Skeletal muscle cell (primary cell): Measurements from ENCODE around the gene TP53I13.
A peak's percentile ranks its signal among the peaks of the same experiment; 100 is the strongest.

Experiments used
- DNase-seq: peaks from one replicate; pipeline ENCODE4 v3.0.0-alpha.2; 2010; ENCODE audit warnings: low read depth
- H3K4me3 ChIP-seq: 2 replicates; pipeline ENCODE4 v1.5.1; 2011; ENCODE audit warnings: low read depth, mild to moderate bottlenecking, control low read depth, low read length, moderate library complexity

The TP53I13 gene

DNA sequence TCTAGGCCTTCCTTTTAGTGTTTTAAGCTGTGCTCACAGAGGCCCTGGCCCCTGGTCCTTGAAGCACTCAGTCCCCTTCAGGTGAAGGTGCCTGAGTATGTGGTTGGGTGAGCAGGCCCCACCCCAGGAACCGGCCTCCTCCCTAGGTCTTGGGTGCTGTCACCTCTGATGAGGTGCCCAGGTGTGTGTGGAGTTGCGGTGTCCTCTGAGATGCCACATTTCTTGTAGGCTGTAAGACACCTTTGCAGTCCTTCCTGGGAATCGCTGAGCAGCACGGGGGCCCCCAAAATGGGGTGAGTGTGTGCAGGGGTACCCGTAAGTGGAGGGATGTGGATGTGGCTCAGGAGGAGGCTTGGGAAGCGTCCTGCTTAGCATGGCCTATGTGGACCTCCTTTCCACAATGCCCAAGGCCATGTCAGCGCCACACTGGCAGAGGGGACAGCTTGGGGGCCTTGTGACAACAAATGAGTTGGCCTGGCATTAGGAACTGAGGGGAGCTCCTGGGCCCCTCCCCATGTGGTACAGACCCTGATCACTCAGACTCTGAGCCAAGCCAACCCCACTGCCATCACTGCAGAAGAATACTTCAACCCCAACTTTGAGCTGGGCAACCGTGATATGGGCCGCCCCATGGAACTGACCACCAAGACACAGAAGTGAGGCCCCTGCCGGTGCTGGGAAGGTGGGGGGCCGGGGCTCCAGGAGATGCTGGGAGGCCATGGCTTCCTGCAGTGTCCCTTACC, 43.0 kb downstream of the TP53I13 start:
- DNase-seq = no peak
- no peak overlapping the region for H3K4me3 ChIP-seq

- no peak overlapping the region for H3K4me3 ChIP-seq
- no peak for DNase-seq
Measured at GRCh38 chr17:29612094-29612403, 43.5 kb downstream of the TP53I13 start.

DNA sequence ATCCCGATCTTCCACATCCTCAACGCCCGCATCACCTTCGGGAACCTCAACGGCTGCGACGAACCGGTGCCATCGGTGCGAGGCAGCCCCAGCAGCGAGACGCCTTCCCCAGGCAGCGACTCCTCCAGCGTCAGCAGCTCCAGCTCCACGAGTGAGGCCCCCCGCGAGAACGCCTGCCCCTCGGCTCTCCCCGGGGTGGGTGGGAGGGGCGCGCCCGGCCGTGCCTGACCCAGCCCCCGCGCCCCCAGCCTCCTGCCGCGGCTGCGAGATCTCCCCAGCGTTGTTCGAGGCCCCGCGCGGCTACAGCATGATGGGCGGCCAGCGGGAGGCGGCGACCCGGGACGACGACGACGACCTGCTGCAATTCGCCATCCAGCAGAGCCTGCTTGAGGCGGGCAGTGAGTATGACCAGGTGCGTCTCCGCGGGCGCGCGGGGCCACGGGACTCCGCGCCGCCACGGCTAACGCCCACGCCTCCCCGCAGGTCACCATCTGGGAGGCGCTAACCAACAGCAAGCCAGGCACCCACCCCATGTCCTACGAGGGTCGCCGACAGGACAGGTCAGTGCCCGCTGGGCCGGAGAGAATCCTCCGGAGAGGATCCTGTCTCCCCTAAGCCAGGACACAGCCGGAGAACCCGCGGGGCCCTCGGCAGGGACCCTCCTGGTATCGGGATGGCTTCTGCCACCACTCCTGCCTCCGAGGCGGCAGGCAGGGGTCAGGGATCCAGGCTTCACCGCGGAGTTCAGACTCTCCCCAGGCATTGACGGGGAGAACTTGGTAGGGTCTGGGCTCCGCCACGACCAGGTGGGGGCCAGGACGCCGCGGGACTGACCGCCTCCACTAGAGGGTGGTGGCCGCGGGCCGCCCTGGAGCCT, 44.1 kb downstream of the TP53I13 start:
- no peak overlapping the region for H3K4me3 ChIP-seq
- DNase-seq = no peak

DNA sequence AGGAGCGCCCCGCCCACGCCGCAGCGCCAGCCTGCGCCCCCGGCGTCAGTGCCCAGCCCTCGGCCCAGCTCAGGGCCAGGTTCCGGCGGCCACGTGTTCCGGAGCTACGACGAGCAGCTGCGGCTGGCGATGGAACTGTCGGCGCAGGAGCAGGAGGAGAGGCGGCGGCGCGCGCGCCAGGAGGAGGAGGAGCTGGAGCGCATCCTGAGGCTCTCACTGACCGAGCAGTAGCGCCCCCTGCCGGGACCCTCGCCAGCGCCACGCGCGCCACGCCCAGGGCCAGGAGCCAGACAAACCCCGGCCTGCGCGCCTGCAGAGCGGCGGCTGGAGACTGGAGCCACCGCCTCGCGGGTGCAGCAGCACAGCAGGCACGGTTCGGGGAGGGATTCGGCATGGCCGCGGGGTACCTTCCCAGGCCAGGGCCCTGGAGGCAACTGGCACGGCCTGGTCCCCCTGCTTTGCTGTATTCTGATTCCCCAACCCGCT, 44.9 kb downstream of the TP53I13 start:
- peak; percentile 56 for DNase-seq
- peak overlapping the region; percentile 27 for H3K4me3 ChIP-seq

DNA sequence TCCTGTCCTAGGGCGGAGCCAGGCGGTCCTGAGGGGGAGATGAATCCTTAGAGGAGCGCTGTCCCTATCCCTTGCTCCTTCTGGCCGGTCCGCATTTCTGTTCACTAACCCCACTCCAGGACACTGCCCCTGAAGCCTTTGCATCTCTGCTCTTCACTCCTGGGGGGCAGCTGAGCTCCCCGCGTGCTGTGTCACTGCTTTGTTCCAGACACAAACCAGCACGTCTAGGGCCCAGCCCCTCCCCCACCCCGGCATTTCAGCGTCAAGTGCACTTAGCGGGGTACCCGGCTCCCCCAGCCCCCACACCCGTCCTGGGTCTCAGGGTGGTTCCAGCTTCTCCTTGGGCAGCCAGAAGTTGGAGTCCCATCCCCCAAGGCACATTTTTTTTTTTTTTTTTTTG, 45.4 kb downstream of the TP53I13 start:
- no peak for DNase-seq
- H3K4me3 ChIP-seq = peak overlapping the region; percentile 27

DNA sequence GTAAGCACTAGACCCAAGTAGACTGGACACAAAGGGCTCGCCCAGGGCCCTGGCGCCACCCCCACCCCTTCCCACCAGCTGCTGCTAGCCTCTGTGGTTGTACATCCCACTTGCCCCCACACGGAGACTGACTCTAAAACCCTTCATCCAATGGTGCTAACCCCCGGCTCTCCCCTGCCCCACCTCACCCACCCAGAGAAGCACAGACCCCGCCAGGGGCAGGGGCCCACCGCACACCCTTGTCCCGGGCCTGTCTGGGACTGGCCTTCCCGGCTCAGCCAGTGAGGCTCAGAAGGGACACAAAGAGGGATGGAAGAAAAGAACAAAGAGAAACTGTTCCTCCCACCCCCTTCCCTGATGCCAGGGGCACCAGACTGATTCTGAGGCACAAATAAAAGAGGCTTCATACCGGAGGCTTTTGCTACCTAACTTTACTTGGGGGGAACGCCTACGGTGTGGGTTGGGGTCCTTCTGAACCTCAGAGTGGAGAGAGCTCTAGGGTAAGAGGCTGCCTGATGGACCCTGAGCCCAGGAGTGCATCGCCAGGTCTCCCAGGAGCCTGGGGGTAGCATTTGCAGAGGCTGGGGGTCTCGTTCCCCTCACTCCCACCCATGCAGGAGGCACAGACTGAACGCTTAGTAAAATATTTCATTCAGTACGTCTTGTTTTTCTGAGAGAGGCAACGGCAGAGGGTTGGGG, 46.0 kb downstream of the TP53I13 start:
- no peak for DNase-seq
- no peak overlapping the region for H3K4me3 ChIP-seq

DNA sequence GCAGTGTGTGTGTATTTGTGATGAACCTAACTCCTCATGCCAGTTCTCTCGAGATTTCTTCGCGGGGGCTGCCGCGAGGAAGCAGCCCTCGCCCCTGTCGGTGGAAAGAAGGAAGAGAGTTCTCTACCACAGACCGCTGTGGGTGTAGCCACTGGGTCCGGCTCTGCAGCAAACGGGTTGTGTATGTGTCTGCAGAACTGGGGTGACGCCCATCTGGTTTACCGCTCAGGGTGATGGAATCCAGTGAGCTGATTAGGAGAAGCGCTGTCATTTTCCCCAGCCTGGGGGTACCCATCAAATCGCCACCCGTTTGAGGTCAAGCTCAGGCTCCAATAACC, 46.5 kb downstream of the TP53I13 start:
- H3K4me3 ChIP-seq = peak overlapping the region; percentile 40

GRCh38 chr17:29615492-29616299, 47.2 kb downstream of the TP53I13 start:
- H3K4me3 ChIP-seq = peak overlapping the region; percentile 40
- peak; percentile 41 for DNase-seq

More for the DNA sequence above, 46.5 kb downstream of the TP53I13 start:
- no peak for DNase-seq

DNA sequence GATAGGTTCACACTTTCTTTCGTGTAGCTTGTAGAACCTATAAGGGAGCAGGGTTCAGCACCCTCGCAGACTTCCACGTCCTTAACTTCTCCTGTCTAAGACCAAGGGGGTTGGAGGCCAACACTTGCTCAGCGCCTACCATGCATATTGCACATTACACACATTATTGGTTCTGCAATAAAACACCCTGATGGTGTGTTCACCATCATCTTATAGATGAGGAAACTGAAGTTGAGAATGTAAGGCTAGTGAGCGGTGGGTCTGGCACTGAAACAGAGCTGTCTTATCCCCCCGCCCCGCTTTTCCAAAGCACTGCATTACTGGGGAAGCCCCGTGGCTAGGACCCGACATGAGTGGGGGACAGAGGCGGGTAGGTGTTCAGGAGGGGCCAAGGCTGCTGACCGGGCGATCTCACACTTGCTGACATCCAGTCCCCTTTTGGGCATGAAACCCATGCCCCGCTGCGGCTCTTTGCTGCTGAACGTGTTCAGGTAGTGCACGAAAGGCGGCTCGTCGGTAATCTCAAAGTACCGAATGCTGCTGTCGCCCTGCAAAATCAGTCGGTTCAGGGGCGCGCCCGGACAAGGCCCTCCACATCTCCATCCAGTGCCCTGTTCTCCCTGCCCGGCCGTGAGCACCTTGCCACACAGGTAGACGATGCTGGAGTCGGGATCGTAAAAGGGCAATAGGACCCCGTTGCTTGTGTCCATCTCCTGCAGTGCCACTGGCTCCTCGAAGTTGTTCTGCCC, 48.0 kb downstream of the TP53I13 start:
- peak overlapping the region; percentile 40 for H3K4me3 ChIP-seq
- DNase-seq = no peak

- peak overlapping the region; percentile 5 for H3K4me3 ChIP-seq
Measured at GRCh38 chr17:29617125-29617480, 48.6 kb downstream of the TP53I13 start.

DNA sequence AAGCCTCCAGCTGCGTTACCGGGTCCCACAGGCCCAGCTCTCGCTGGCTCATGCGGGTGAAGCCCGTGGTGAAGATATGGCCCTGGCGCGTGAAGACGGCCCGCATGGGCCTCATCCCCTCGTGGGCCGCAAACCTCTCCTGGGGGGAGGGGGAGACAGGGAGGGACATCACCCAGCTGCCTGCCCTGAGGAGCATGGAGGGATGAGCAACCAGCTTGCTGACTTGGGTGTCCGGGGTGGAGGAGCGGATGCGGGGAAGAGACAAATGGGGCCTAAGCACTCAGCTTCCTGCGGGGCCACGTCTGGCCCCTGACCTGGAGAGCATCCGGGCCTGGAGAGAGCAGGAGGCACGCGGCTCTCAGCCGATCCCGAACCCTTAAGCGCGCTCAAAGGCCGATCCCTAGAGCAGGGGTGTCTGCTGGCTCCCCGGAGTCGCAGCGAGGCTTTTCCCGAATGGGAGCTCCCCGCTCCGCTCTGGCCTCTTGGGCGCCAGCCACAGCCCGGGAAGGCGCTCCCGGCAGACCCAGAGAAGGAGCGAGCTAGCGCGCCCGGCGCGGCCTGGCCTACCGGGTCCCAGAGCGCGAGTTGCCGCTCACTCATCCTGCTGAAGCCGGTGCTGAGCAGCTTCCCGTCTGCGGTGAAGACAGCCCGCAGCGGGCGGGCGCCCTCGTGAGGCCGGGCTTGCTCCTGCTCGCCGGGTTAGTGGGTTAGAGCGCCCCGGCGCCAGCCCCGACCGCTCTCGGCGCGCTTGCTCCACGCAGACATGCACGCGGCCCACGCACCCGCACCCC, 49.2 kb downstream of the TP53I13 start:
- DNase-seq = no peak
- peak overlapping the region; percentile 21 for H3K4me3 ChIP-seq

More at GRCh38 chr17:29617125-29617480, 48.6 kb downstream of the TP53I13 start:
- DNase-seq = no peak

DNA sequence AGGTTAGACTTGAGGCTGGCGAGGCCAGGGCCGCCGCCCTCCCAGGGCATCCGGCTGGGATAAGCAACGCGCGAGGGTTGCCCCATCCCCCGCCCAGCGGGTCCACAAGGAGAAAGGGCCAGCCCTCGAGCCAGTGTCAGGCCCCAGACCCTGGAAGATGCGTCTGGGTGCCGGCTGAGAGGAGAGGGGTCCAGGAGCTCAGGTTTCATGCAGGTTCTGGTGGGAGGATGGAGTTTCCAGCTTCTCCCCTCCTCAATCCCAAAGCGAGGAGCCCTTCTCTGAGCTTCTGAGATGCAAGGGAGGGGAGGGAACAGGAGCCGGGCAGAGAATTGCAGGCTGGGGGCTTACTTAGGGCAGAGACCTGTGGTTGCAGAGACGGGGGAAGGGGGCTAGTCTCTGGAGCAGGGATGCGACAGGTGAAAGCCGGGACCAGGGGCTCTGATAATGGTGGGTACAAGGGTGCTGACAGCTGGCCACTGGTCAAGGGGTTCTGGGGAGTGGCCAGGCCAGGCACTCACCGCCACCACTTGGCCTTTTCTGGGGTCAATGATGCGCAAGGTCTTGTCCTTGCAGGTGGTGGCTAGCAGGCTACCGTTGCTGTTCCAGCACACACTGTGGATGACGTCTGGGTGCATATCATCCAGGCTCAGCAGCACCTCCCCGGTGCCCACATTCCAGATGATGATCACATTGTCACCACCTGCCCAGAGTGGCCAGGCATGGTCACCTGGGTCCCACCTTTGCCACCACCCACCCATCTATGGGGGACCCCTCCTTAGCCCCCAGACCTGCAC, 50.0 kb downstream of the TP53I13 start:
- DNase-seq = no peak
- H3K4me3 ChIP-seq = no peak overlapping the region

- no peak for DNase-seq
- no peak overlapping the region for H3K4me3 ChIP-seq
Measured at GRCh38 chr17:29619251-29619650, 50.8 kb downstream of the TP53I13 start.

GRCh38 chr17:29620271-29620670, 51.8 kb downstream of the TP53I13 start:
- DNase-seq = no peak
- no peak overlapping the region for H3K4me3 ChIP-seq

GRCh38 chr17:29620779-29621500, 52.4 kb downstream of the TP53I13 start:
- DNase-seq = no peak
- H3K4me3 ChIP-seq = no peak overlapping the region

DNA sequence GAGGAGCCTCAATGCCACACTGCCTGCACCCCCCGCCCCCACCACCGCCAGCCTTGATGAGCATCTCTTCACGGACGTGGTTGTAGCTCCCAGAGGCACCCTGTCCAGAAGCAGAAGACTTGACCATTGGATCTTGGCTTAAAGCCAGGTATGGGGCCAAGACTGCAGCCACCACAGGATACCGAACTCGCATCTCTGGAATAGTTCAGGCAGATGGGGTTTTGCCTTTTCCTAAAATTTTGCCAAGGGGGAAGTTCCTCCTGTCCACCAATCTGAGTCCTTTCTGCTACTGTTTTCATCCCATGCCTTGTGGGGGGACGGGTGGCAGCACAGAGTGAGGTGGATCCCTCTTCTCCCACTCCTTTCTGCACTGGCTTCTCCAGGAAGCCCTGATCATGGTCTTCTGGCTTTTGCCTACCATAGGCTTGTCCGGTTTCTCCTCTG, 53.3 kb downstream of the TP53I13 start:
- DNase-seq = no peak
- peak overlapping the region; percentile 76 for H3K4me3 ChIP-seq
